Mesenchymal stem cell (in vitro differentiated cells and primary cell): Measurements from ENCODE around the gene CEMIP2.
A peak's percentile ranks its signal among the peaks of the same experiment; 100 is the strongest.

Source experiments
- DNase-seq: peaks from one replicate; pipeline ENCODE4 v3.0.0-alpha.2; 2013
- H2AFZ ChIP-seq: one replicate; pipeline ENCODE4 v1.6.1; 2013; ENCODE audit warnings: low read depth, mild to moderate bottlenecking, control low read depth, inconsistent platforms, low read length, moderate library complexity
- H2AK5ac ChIP-seq: 2 replicates; pipeline ENCODE4 v1.6.1; 2013; ENCODE audit warnings: low read length, moderate library complexity, mild to moderate bottlenecking, inconsistent platforms; ENCODE audit not compliant: severe bottlenecking
- H2BK120ac ChIP-seq: one replicate; pipeline ENCODE4 v1.6.1; 2013; ENCODE audit warnings: low read depth, mild to moderate bottlenecking, inconsistent platforms, low read length, moderate library complexity
- H2BK12ac ChIP-seq, 2 experiments: one replicate each; pipeline ENCODE4 v1.6.1; 2013; ENCODE audit warnings: inconsistent platforms in 2 of 2, low read length in 2 of 2, mild to moderate bottlenecking in 2 of 2, moderate library complexity in 2 of 2, control low read depth in 1 of 2
- H2BK15ac ChIP-seq: one replicate; pipeline ENCODE4 v1.6.1; 2013; ENCODE audit warnings: mild to moderate bottlenecking, low read depth, inconsistent platforms; ENCODE audit not compliant: poor library complexity, severe bottlenecking
- H2BK5ac ChIP-seq: 2 replicates; pipeline ENCODE4 v1.6.1; 2013; ENCODE audit warnings: low read depth, mild to moderate bottlenecking, low read length, control low read depth, inconsistent platforms; ENCODE audit not compliant: poor library complexity, severe bottlenecking
- H3K14ac ChIP-seq, 2 experiments: one replicate each; pipeline ENCODE4 v1.6.1; 2013; ENCODE audit warnings: inconsistent platforms in 2 of 2, low read length in 2 of 2, control low read depth in 1 of 2, mild to moderate bottlenecking in 1 of 2, moderate library complexity in 1 of 2
- H3K18ac ChIP-seq, 2 experiments: one replicate each; pipeline ENCODE4 v1.6.1; 2013; ENCODE audit warnings: inconsistent platforms in 2 of 2, low read length in 2 of 2, control low read depth in 1 of 2, low read depth in 1 of 2, mild to moderate bottlenecking in 1 of 2
- H3K23ac ChIP-seq, 2 experiments: one replicate each; pipeline ENCODE4 v1.6.1; 2013; ENCODE audit warnings: inconsistent platforms in 2 of 2, low read length in 2 of 2, mild to moderate bottlenecking in 2 of 2, moderate library complexity in 2 of 2, control low read depth in 1 of 2
- H3K27ac ChIP-seq: 2 replicates; pipeline ENCODE4 v1.5.1; 2013; ENCODE audit warnings: mild to moderate bottlenecking, moderate library complexity, low read length, control low read depth, inconsistent platforms; ENCODE audit not compliant: poor library complexity, severe bottlenecking
- H3K27me3 ChIP-seq, 2 experiments: 2 replicates each; pipeline versions ENCODE4 v1.6.1 to v1.7.0; 2013; ENCODE audit warnings: low read length in 2 of 2, mild to moderate bottlenecking in 2 of 2, moderate library complexity in 2 of 2, control low read depth in 1 of 2, inconsistent platforms in 1 of 2; ENCODE audit not compliant: control insufficient read depth in 1 of 2, insufficient read depth in 1 of 2
- H3K36me3 ChIP-seq, 2 experiments: 2 replicates each; pipeline versions ENCODE4 v1.6.1 to v1.7.0; 2013; ENCODE audit warnings: low read length in 2 of 2, control low read depth in 1 of 2, inconsistent platforms in 1 of 2, low read depth in 1 of 2, mild to moderate bottlenecking in 1 of 2; ENCODE audit not compliant: insufficient read depth in 2 of 2, control insufficient read depth in 1 of 2
- H3K4ac ChIP-seq, 2 experiments: one replicate each; pipeline ENCODE4 v1.6.1; 2013; ENCODE audit warnings: inconsistent platforms in 2 of 2, low read length in 2 of 2, mild to moderate bottlenecking in 2 of 2, moderate library complexity in 2 of 2, control low read depth in 1 of 2, low read depth in 1 of 2
- H3K4me1 ChIP-seq: 2 replicates; pipeline ENCODE4 v1.6.1; 2013; ENCODE audit warnings: low read depth, low read length, control low read depth; ENCODE audit not compliant: control insufficient read depth, insufficient read depth
- H3K4me2 ChIP-seq: 2 replicates; pipeline ENCODE4 v1.6.1; 2013; ENCODE audit warnings: low read length, mild to moderate bottlenecking, inconsistent platforms; ENCODE audit not compliant: poor library complexity, severe bottlenecking
- H3K4me3 ChIP-seq, 2 experiments: 2 replicates each; pipeline versions ENCODE4 v1.5.1 to v1.7.0; 2013; ENCODE audit warnings: low read length in 2 of 2, mild to moderate bottlenecking in 2 of 2, control low read depth in 1 of 2, low read depth in 1 of 2; ENCODE audit not compliant: insufficient read depth in 1 of 2
- H3K79me1 ChIP-seq: replicated peaks from 2 replicates; pipeline ENCODE4 v1.6.1; 2013; ENCODE audit warnings: mild to moderate bottlenecking, control low read depth, low read length, inconsistent platforms; ENCODE audit not compliant: poor library complexity, severe bottlenecking
- H3K9ac ChIP-seq: 2 replicates; pipeline ENCODE4 v1.7.0; 2013; ENCODE audit warnings: mild to moderate bottlenecking, low read length, moderate library complexity
- H3K9me3 ChIP-seq: 2 replicates; pipeline ENCODE4 v1.7.0; 2013; ENCODE audit warnings: mild to moderate bottlenecking, low read length; ENCODE audit not compliant: control insufficient read depth
- H4K8ac ChIP-seq: one replicate; pipeline ENCODE4 v1.6.1; 2013; ENCODE audit warnings: inconsistent platforms, mild to moderate bottlenecking, low read length, moderate library complexity
- H4K91ac ChIP-seq: one replicate; pipeline ENCODE4 v1.6.1; 2013; ENCODE audit warnings: mild to moderate bottlenecking, low read length, inconsistent platforms
- WGBS: methylation state at CpG from one replicate; pipeline ENCODE4 v1.1.7; 2013; ENCODE audit warnings: mixed read lengths; 5-methylcytosine and 5-hydroxymethylcytosine counted together

CEMIP2 gene

DNA sequence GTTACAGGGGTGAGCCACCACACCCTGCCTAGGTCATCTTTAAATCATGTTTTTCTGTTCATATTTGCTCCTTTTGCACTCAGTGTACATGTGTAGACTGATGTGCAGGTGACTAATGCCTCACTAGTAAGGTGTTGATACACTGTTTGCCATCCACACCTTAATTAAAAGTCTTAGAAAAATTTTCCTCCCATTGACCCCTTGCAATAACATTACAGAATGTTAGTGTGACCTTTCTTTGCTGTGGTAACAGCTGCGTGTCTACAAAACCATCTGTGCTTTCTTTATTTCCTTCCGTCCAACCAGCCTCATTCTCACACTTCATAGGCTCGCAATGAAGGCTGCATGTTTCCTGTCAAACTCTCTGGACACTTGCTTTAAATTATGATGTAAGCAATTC lies 6.6 kb upstream of the CEMIP2 start:
- no peak overlapping the region for H3K27ac ChIP-seq
- no peak overlapping the region for H4K8ac ChIP-seq
- no peak overlapping the region for H4K91ac ChIP-seq
- H2BK12ac ChIP-seq, result no peak overlapping the region
- H3K4me3 ChIP-seq, result no peak overlapping the region
- no peaks in the 10 kb centered on the region for H3K36me3 ChIP-seq
- no peak overlapping the region for H3K14ac ChIP-seq
- H3K4me2 ChIP-seq, result no peak overlapping the region
- no peak overlapping the region for H3K4ac ChIP-seq
- no peak for DNase-seq
- no peak overlapping the region for H2BK15ac ChIP-seq
- H2BK120ac ChIP-seq, result no peak overlapping the region
- H3K23ac ChIP-seq, result no peak overlapping the region
- no peak overlapping the region for H2AK5ac ChIP-seq
- H3K4me1 ChIP-seq, result no peaks in the 10 kb centered on the region
- H3K9me3 ChIP-seq, result no peaks in the 10 kb centered on the region
- H2BK5ac ChIP-seq, result no peak overlapping the region
- H3K79me1 ChIP-seq, result no peaks in the 10 kb centered on the region
- H3K9ac ChIP-seq, result no peak overlapping the region
- no peak overlapping the region for H3K18ac ChIP-seq
- no peaks in the 10 kb centered on the region for H3K27me3 ChIP-seq
- no peak overlapping the region for H2AFZ ChIP-seq
- WGBS, result 66% methylated on average over 2 of the region's 3 CpGs

DNA sequence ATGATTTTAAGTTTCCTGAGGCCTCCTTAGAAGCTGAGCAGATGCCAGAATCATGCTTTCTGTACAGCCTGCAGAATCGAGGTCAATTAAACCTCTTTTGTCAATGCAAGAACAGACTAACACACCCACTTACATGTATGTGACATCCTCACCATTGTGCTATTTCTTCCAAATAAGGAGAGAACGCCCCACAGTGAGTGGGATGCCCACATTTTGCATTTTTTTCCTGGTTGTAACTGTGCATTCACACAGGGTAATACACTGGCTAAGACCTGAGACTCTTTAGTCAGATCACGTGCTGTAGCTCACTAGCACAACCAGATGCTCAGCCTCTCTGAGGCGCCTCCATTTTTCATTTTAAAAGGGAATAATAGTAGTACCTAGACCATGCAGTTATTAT lies 4.4 kb upstream of the CEMIP2 start:
- no peak overlapping the region for H4K91ac ChIP-seq
- no peaks in the 10 kb centered on the region for H3K79me1 ChIP-seq
- H3K36me3 ChIP-seq, result no peaks in the 10 kb centered on the region
- H3K9ac ChIP-seq, result no peak overlapping the region
- WGBS, result 87% methylated on average over 3 of the region's 4 CpGs
- H4K8ac ChIP-seq, result no peak overlapping the region
- H3K4me2 ChIP-seq, result no peak overlapping the region
- H3K4ac ChIP-seq, result no peak overlapping the region
- H3K27me3 ChIP-seq, result no peaks in the 10 kb centered on the region
- no peak overlapping the region for H3K4me3 ChIP-seq
- no peak overlapping the region for H3K14ac ChIP-seq
- no peak overlapping the region for H3K23ac ChIP-seq
- no peak for DNase-seq
- peaks cover 6% of the 10 kb centered on the region for H3K4me1 ChIP-seq
- H2BK120ac ChIP-seq, result no peak overlapping the region
- no peak overlapping the region for H2AFZ ChIP-seq
- no peaks in the 10 kb centered on the region for H3K9me3 ChIP-seq
- no peak overlapping the region for H2AK5ac ChIP-seq
- no peak overlapping the region for H3K27ac ChIP-seq
- H2BK12ac ChIP-seq, result no peak overlapping the region
- H2BK15ac ChIP-seq, result no peak overlapping the region
- no peak overlapping the region for H3K18ac ChIP-seq
- no peak overlapping the region for H2BK5ac ChIP-seq

DNA sequence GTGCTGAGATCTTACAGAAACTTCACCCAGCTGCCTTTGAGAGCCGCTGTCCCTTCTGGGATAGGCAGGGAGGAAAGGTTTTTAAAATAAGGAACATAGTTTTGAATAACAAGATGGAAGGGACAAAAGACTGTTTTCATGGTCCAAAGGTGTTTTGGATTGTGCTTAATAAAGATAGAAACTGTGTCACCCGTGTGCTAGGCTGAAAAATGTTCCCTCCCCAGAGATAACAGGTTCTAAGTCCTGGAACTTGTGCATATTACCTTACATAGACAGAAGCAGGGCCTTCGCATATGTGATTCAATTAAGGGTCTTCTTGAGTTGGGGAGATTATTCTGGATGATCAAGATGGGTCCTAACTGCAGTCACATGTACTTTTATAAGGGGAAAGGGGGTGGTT lies 1.9 kb upstream of the CEMIP2 start:
- Histone ChIP-seq H3K9me3 (no peaks in the 10 kb centered on the region), H3K4ac (no peak overlapping the region), H4K91ac (no peak overlapping the region), H3K36me3 (no peaks in the 10 kb centered on the region), H3K9ac (peak overlapping the region; percentile 83), H2BK120ac (no peak overlapping the region), H2AK5ac (no peak overlapping the region), H3K4me3 (peak overlapping the region in 1 of 2 experiments; percentile 91), H4K8ac (no peak overlapping the region), H3K4me2 (no peak overlapping the region), H3K4me1 (peaks cover 8% of the 10 kb centered on the region), H3K79me1 (no peaks in the 10 kb centered on the region), H3K27ac (no peak overlapping the region), H3K27me3 (no peaks in the 10 kb centered on the region), H3K23ac (no peak overlapping the region), H3K14ac (no peak overlapping the region), H2BK15ac (no peak overlapping the region), H2BK12ac (no peak overlapping the region), H2BK5ac (no peak overlapping the region), H2AFZ (no peak overlapping the region), H3K18ac (no peak overlapping the region)
- WGBS, result 85% methylated on average over 3 of the region's 3 CpGs
- DNase-seq, result no peak

DNA sequence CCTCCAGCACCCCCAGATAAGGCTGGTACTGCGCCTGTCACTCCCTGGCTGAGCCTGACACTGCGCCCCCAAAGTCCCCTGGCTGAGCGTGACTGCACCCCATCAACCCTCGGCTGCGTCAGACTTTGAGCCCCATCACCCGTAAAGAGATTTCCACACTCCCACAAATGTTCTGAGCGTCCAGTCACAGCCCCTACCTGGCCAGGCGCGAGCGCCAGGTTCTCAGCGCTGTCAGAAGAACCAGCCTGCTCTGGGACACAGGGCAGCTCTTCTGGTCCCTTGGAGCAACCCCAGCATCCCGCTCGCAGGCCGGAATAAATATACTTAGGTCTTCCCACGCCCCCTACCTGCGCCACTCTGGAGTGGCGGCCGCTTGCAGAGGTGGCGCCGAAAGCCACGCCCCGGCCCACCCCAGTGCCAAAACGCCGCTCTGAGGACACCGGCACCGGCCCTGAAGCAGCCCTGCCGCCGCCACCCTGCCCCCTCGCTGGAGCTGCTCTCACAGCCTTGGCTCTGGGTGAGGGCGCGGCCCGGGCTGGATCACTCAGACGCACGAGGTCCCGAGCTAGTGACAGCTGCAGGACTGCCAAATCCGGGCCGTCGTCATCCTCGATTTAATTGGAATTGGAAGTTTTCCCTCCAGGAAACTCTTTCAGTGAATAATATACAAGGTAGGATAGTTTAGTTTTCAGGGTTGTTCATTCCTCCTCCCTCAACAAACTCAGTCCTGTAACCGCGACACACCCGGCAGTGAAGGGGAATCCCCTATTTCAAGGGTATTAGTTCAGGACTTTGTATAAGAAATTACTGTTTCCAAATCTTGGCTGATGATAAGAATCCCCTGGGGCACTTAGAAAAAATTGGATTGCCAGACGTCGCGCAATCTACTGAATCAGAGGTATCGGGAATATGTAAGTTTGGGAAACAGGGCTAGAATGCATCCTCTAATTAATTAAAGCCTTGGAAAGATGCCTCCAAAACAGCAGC lies 1.2 kb upstream of the CEMIP2 start:
- peak overlapping the region; percentile 60 to 91 for H3K4me3 ChIP-seq
- no peaks in the 10 kb centered on the region for H3K36me3 ChIP-seq
- no peak overlapping the region for H2AK5ac ChIP-seq
- no peaks in the 10 kb centered on the region for H3K79me1 ChIP-seq
- H3K23ac ChIP-seq, result peak overlapping the region in 1 of 2 experiments; percentile 86
- no peak overlapping the region for H3K27ac ChIP-seq
- H2BK15ac ChIP-seq, result no peak overlapping the region
- no peaks in the 10 kb centered on the region for H3K27me3 ChIP-seq
- H3K4me2 ChIP-seq, result peak overlapping the region; percentile 100
- no peak overlapping the region for H3K18ac ChIP-seq
- peak overlapping the region in 1 of 2 experiments; percentile 92 for H2BK12ac ChIP-seq
- H4K8ac ChIP-seq, result no peak overlapping the region
- H3K4ac ChIP-seq, result no peak overlapping the region
- H2BK120ac ChIP-seq, result no peak overlapping the region
- H3K9ac ChIP-seq, result peak overlapping the region; percentile 83
- peak overlapping the region in 1 of 2 experiments; percentile 94 for H3K14ac ChIP-seq
- no peak overlapping the region for H2BK5ac ChIP-seq
- DNase-seq, result peak; percentile 45
- no peaks in the 10 kb centered on the region for H3K9me3 ChIP-seq
- H2AFZ ChIP-seq, result peak overlapping the region; percentile 98
- H4K91ac ChIP-seq, result no peak overlapping the region
- peaks cover 8% of the 10 kb centered on the region for H3K4me1 ChIP-seq
- WGBS, result 12% methylated on average over 37 of the region's 46 CpGs
